ENCODE results near the gene SLF2.

SLF2 gene

GRCh38 chr10:100982916-100983830 lies 70.4 kb downstream of the SLF2 start:
- no peak for DNase-seq

DNA sequence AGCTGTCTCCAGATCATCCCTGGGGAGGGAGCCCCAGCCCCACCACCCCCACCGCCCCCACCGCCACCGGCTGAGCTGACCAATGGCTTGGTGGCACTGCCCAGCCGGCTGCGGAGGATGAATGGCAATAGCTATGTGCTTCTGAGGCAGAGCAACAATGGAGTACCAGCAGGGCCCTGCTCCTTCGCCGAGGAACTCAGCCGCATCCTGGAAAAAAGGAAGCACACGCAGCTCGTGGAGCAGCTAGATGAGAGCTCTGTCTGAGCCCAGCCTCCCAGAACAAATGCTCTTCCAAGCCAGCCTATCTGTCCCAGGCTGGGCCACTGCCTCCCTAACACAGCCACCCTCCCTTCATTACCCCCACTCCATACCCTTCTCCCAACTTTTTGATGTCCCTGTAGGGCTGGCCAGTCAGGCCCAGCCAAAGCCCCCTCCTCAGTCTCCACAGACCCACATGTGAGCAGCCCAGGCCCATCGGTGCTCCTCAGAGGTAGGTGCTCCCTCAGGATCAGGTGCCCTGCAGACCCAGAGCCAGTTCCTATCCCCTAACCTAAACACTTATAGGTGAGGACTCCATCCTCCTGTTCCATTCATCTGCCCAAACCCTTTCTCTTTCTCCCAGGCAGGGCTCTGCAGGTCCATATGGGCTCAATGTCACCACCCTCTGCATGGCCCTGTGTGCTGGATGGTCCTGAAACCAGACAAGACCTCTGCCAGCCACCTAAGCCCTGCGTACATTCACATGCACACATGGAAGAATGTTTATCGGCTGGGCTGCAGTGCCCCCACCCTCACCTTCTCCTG lies 71.3 kb downstream of the SLF2 start:
- no peak for DNase-seq

DNA sequence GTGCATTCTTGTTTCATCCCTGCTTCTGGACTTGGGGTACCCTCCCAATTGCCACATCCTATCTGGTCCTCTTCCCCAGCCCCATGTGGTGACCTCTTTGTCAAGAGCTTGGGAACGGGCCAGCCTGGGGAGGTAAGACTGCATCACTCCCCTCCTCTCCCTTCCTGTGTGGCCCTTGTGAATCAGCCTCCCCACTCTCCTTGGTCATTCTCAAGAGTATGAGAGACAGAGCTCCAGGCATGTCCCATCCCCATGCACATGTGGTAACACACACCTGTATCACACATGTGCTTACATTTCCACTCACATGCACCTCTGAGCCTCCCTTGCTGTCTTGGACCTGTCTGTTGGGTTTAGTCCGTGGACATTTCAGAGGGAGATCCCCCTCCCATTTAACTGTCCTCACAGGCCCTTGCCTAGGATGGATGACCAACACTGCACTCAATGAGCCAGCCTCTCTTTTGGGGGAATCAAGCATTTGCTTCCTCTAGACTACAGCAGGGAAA lies 72.0 kb downstream of the SLF2 start:
- DNase-seq: no peak

DNA sequence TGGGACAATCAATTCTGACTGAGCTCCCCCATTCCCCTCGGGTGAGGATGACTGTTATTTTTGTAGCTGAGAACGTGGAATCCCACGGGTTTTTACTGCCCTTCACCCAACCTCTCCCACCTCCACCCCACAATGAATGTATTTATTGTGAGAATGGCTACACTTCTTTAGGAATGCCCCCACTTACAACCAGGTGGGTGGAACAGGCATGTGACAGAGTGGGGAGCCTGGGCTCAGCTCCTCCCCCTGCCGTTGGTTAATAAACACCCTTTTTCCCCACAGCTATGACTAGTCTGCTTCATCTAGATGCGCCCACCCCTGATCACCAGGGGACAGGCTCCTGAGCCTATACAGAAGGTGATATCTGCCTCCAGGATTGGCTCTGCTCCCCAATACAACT lies 72.6 kb downstream of the SLF2 start:
- DNase-seq: no peak

GRCh38 chr10:100986623-100986951 lies 73.8 kb downstream of the SLF2 start:
- no peak for DNase-seq

- no peak for DNase-seq
Observed at GRCh38 chr10:100986952-100987684, 74.4 kb downstream of the SLF2 start, which contains the start of the genes MRPL43 and TWNK. TSS of gene MRPL43 (minus strand) at chr10:100987497. CDS start at chr10:100987443, 54 bp downstream. TSS of gene TWNK (plus strand) at chr10:100987543. CDS start at chr10:100988211, 668 bp downstream.

DNA sequence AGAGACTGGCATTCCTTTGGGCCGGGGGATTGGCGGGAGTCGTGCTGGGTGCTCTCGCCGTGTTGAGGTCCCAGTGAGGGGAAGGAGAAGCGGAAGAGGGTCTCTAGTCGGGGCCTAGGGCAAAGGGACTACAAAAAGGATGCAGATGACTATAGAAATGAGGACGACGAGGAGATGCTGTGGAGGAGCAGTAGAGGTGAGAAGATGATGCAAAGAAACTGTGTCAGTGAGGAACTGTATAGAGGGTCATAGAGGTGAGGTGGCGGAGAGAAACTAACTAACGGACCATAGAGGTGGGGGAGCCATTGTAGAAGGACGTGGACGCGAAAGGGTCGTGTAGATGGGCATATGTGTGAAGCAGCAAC lies 74.9 kb downstream of the SLF2 start:
- DNase-seq: no peak

- DNase-seq: no peak
Observed at GRCh38 chr10:100988166-100988565, 75.4 kb downstream of the SLF2 start.

- no peak for DNase-seq
Observed at GRCh38 chr10:100989088-100989487, 76.3 kb downstream of the SLF2 start.

DNA sequence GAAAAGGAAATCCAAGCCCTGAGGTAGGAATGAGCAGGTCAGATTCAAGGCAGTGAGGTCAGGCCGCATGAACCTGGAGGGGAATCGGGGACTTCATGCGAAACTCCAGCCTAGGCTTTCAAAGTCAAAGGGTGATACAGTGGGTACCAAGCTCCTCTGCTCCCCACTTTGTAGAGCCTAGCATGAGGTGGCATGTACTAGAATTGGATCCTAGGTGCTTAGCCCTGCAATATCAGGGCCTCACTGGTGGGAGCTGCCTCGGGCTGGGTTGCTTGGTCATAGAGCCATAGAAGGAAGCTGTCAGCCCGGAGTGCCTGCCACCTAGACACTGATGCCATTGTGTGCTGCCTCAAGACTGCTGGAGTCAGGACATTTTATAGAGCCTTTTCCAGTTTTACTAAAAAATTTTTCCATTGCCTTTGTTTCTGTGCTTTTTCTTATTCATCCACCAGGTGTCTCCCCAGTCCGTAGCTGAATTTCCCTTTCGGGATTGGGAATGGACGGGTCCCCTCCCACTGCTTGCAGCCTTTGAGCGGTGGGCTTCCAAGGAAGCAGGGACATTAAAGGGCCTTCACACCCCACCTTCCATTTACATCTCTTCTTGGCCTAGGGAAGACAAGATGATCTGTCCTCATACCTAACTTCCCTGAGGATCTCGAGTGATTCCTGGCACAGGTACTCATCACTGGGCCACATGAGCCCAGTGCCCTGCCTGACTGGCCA lies 81.4 kb downstream of the SLF2 start:
- no peak for DNase-seq

GRCh38 chr10:100995181-100995580 lies 82.4 kb downstream of the SLF2 start:
- no peak for DNase-seq

GRCh38 chr10:100996678-100997359 lies 84.1 kb downstream of the SLF2 start:
- DNase-seq: no peak

DNA sequence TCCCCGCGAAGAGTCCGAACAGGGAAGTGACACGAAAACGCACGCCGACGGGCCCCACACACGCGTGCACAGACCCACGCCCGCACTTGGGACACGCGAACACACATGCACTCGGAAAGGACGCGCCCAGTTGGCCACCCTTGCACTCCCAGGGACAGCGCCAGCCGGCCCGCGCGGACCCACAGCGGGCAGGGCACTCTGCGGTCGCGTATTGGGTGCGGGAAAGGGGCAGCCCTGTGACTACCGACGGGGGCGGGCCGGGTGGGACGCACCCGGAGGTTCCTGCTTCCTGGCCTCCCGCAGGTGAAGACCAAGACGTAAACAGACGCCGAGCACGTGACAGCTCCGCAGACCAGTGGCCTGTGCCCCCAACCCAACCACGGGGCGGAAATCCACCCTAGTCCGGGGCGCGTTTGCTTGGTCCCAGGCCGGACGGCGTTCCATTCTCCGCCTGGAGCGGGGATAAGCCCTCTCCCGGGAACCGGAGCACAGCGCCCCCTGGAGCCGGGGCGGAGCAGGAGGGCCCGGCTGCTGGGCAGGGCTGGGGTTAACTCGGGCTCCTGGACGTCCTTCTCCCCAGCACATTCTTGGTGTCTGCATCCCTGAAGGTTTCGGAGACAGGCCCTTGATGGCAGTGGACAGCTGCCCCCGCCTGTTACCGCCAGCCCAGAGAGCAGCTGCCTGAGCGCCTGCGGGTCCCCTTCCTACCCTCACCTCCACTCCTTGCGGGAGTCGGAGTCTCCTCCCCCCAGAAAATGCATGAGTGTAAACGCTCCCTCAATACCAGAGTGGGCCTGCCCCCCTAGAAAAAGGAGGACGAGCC lies 84.8 kb downstream of the SLF2 start:
- no peak for DNase-seq

GRCh38 chr10:100998183-100998990 lies 85.6 kb downstream of the SLF2 start:
- DNase-seq: peak; percentile 54

DNA sequence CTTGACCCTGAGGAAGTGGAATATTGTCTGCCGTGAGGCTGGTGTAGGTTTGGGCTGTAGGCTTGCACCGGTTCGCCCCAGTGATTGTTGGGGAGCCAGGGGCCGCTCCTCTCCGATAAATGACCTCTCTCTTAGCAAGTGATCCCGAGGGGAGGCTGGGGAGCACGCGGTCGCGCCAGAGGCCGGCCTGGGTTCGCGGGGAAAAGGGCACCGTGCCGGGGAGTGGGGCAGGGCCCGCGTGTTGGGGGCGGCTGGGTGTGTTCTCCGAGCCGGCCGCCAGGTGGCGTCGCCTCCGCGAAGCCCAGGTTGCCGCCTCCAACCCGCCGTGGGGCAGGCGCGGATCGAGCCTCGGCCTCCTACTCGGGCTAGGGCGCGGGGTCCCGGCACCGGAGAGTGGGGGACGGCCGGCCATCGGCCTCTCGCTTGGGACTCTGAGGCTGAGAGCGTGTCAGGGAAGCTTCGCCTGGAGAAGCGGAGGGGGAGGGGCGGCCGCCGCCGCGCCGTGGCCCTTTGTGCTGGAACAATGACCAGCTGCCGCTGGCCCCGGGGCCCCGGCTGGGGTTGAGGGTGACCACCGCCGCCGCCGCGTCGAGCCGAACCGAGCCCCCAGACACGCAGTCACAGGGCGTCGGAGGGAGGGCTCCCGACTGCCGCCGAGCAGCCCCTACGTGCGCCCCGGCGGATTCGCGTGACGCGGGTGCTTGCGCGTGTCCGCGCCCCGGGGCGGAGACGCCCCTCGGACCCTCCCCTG lies 86.4 kb downstream of the SLF2 start:
- DNase-seq: no peak

- DNase-seq: no peak
Observed at GRCh38 chr10:100999742-101000126, 87.0 kb downstream of the SLF2 start, which contains the start of gene LZTS2. TSS of gene LZTS2 (plus strand) at chr10:100999808. CDS start at chr10:101002539, 2,731 bp downstream.

DNA sequence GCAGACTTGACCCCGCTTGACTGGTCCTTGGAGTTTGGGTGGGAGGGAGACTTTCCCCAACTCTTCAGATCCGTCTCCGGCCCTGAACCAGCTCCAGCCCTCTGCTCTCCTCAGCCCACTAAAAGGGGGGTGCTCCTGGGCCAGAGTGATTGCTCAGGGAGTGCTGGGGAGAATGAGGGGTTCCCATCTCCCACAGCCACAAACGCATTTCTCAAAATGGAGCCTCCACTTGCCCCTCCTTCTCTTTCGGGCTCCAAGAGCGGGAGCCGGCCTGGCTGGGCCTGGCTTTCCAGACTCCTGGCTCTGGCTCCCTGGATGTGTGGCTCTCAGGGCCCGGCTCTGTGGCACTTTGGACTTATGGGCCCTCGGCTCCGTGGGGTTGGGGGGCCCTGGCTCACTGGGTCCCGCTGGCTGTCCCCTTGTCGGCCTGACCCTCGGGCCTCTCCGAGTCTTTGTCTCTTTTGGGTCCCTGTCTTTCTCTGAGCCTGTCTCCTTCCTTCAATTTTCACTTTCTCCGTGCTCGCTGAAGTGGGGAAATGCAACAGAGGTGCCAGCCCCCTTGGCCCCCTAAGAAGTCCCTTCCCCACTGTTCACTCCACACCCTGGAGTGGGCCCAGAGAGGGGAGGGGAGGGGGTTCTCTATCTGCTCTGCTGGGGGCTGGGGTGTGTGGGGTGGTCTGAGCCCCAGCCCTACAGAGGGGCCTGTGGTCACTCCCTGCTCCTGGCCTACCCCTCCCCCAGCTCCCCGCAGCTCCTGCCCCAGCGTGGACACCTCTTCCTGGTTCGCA lies 87.6 kb downstream of the SLF2 start:
- DNase-seq: no peak

Data from NCI-H1436 treated with DMSO at 0.1 percent for 48 hours (cell line).